ENCODE data around the gene KLHL4.
A peak's percentile ranks its signal among the peaks of the same experiment; 100 is the strongest.
"Not testable (repeated sequence)": the region's sequence is repeated elsewhere in the genome, so short reads cannot be mapped to it uniquely, and the experiment has no call there.

KLHL4 gene, protein sequence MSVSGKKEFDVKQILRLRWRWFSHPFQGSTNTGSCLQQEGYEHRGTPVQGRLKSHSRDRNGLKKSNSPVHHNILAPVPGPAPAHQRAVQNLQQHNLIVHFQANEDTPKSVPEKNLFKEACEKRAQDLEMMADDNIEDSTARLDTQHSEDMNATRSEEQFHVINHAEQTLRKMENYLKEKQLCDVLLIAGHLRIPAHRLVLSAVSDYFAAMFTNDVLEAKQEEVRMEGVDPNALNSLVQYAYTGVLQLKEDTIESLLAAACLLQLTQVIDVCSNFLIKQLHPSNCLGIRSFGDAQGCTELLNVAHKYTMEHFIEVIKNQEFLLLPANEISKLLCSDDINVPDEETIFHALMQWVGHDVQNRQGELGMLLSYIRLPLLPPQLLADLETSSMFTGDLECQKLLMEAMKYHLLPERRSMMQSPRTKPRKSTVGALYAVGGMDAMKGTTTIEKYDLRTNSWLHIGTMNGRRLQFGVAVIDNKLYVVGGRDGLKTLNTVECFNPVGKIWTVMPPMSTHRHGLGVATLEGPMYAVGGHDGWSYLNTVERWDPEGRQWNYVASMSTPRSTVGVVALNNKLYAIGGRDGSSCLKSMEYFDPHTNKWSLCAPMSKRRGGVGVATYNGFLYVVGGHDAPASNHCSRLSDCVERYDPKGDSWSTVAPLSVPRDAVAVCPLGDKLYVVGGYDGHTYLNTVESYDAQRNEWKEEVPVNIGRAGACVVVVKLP

DNA sequence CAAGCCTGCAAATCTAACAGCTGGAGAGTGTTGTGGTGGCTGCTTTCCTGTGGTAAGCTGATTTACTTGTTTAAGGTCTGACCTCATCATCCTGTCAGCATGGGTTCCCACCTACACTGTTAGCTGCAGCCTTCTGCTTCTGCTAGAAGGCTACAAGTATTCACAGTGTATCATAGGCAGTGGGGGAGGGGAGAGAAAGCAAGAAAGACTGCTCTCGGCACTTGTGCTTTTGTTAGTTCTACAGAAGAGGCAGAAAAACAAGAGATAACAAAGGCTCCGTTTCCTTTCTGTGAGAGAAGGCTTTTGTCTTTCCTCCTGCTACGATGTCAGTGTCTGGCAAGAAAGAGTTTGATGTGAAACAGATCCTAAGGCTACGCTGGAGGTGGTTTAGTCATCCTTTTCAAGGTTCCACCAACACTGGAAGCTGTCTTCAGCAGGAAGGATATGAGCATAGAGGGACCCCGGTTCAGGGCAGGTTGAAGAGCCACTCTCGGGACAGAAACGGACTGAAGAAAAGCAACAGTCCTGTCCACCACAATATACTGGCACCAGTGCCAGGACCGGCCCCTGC, at the start of gene KLHL4:
Gene KLHL4 (plus strand): TSS at position 232 of the 571 bp plus-strand sequence. CDS start 92 bp downstream, at position 324.
- DNase-seq (ENCODE audit: low read depth): no peak
- TF ChIP-seq, protein P1, sequence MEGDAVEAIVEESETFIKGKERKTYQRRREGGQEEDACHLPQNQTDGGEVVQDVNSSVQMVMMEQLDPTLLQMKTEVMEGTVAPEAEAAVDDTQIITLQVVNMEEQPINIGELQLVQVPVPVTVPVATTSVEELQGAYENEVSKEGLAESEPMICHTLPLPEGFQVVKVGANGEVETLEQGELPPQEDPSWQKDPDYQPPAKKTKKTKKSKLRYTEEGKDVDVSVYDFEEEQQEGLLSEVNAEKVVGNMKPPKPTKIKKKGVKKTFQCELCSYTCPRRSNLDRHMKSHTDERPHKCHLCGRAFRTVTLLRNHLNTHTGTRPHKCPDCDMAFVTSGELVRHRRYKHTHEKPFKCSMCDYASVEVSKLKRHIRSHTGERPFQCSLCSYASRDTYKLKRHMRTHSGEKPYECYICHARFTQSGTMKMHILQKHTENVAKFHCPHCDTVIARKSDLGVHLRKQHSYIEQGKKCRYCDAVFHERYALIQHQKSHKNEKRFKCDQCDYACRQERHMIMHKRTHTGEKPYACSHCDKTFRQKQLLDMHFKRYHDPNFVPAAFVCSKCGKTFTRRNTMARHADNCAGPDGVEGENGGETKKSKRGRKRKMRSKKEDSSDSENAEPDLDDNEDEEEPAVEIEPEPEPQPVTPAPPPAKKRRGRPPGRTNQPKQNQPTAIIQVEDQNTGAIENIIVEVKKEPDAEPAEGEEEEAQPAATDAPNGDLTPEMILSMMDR (IDR thresholded peaks at IDR 0.05; ENCODE audit: control insufficient read depth, extremely low read depth, insufficient read depth): no peak
- H3K4me3 ChIP-seq (ENCODE audit: low read depth, low read length): no peak within 1 kb of the TSS

DNA sequence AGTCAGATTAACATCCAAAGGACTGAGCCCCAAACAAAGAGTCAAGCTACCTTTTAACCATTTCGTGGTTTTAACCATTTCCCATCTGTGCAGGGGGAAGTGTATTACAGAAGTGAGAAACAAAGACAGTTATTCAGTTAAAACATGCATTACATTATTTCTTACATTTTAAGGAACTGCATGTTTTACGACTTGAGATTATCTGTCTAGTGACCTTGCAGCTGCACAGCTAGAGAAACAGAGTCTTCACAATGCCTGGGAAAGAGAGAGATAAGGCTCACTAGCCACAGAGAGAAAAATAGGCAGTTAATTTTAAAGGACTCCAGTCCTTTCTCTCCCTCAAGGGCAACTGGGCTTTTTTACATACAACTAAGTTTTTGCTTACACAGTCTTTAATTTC, 48.7 kb upstream of the KLHL4 start:
- H3K4me3 ChIP-seq (ENCODE audit: low read depth, low read length): no peak overlapping the region
- no peak for DNase-seq (ENCODE audit: low read depth)
- TF ChIP-seq, protein P1 (IDR thresholded peaks at IDR 0.05; ENCODE audit: control insufficient read depth, extremely low read depth, insufficient read depth): no peak

DNA sequence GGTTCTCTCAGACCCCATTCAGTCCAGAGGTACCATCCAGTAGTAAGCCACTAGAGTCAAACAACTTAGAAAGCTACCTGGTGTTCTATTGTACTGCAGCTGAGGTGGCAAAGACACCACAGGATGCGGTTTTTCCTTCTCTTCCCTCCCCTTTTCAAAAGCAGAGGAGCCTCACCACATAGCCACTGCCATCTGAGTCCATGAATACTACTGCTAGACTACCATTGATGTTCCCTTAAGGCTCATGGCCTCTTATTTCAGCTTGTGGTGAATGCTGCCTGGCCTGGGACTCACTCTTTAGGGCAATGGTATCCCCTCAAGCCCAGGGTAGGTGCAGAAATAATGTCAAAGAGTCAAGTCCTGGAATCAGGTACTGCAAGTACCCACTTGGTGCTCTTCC, 41.8 kb upstream of the KLHL4 start:
- H3K4me3 ChIP-seq (ENCODE audit: low read depth, low read length): no peak overlapping the region
- TF ChIP-seq, protein P1 (IDR thresholded peaks at IDR 0.05; ENCODE audit: control insufficient read depth, extremely low read depth, insufficient read depth): no peak
- DNase-seq (ENCODE audit: low read depth): no peak

DNA sequence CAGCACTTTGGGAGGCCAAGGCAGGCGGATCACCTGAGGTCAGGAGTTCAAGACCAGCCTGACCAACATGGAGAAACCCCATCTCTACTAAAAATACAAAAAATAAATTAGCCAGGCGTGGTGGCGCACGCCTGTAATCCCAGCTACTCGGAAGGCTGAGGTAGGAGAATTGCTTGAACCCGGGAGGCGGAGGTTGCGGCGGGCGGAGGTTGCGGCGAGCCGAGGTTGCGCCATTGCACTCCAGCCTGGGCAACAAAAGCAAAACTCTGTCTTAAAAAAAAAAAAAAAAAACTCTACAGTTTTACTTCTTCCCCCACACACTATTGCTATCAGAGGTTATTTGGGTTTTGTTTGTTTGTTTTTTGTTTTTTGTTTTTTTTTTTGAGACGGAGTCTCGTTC, 38.9 kb upstream of the KLHL4 start:
- not testable (repeated sequence) for H3K4me3 ChIP-seq (ENCODE audit: low read depth, low read length); DNase-seq (ENCODE audit: low read depth)

DNA sequence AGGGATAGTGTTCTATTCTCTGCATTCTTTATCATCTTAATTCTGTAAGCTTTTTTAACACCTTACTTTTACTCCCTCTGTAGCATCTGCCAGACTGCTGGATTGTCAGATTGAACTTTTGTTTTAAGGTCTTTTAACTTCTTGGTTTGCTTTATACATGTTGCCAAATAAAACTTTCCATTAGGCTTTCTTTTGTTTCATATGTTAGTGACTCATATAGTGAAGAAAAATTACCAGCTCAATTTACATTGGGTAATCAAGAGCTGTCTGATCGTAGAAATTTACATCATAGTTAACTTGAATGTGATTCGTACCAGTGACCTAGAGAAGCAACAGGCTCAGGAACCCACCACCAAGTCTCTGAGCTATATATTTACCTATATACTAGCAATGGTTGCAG, 28.5 kb upstream of the KLHL4 start:
- TF ChIP-seq, protein P1 (IDR thresholded peaks at IDR 0.05; ENCODE audit: control insufficient read depth, extremely low read depth, insufficient read depth): no peak
- DNase-seq (ENCODE audit: low read depth): no peak
- no peak overlapping the region for H3K4me3 ChIP-seq (ENCODE audit: low read depth, low read length)

DNA sequence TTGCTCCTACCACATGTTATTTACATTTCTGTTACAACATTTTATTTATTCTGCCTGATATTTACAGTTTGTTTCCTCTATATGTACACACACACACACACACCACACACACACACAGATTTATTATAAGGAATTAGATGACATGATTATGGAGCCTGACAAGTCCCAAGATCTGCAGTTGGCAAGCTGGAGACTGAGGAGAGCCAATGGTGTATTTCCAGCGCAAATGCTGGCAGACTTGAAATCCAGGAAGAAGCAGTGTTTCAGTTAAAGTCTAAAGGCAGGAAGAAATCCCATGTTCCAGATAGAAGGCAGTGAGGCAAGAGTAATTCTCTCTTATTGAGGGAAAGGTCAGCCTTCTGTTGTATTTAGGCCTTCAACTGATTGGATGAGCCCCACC, 1.8 kb upstream of the KLHL4 start:
- no peak overlapping the region for H3K4me3 ChIP-seq (ENCODE audit: low read depth, low read length)
- peak; percentile 69 for DNase-seq (ENCODE audit: low read depth)
- TF ChIP-seq, protein P1 (IDR thresholded peaks at IDR 0.05; ENCODE audit: control insufficient read depth, extremely low read depth, insufficient read depth): no peak

DNA sequence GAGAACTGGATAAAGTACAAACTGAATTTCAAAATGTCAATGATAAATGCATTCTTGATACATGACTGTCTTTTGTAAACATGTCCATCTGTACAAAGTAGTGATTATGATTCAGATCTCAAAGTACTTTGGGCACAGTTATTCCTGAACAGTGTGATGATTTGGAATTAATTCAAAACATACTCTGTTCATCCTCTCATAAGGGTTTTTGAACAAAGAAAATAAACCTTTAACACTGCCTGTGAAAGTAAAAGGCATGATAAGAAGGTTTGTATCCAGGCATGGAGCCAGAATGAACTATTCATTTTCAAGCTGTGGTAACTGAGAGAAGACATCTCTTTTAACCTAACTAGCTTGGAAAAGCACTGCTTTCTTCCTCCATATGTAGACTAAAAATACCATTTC, 883 bp upstream of the KLHL4 start:
- no peak overlapping the region for H3K4me3 ChIP-seq (ENCODE audit: low read depth, low read length)
- TF ChIP-seq, protein P1 (IDR thresholded peaks at IDR 0.05; ENCODE audit: control insufficient read depth, extremely low read depth, insufficient read depth): no peak
- no peak for DNase-seq (ENCODE audit: low read depth)

All from LNCaP clone FGC (cell line).